ENCODE results near the gene BRI3. TPM values are rescaled to one million over a fixed set of nuclear protein-coding genes. Genes with fewer than 3 reads are reported as not detected.
"Not testable (repeated sequence)": the region's sequence is repeated elsewhere in the genome, so short reads cannot be mapped to it uniquely, and the experiment has no call there.

BRI3 gene
- total RNA-seq, 4 donors from 2014 or later: 23.5 to 51.9 (median 38.0) TPM

DNA sequence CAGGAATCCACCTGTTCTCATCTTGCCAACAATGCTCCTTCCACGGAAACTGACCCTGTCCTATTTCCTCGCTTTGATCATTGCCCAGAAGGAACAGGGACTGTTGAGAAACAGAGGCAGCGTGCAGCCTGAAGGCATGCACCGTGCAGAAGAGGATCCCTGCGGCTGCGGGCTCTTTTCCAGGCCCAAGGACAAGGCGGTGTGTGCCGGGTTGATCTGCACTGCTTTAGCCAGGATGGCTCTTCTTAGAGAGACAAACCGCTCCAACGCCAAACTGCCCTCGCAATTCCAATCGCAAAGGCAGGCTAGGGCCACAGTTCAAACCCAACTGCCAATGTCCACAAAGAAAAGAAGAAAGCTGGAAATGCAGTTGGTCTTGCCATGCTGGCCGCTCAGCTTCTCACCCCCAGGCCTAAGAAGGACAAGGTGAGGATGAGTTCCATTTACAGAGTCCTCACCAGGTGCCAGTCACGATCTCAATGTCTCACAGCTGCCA is 26.5 kb downstream of the BRI3 start:
- TF ChIP-seq POLR2A (IDR thresholded peaks at IDR 0.05): no peak
- TF ChIP-seq, protein P1, sequence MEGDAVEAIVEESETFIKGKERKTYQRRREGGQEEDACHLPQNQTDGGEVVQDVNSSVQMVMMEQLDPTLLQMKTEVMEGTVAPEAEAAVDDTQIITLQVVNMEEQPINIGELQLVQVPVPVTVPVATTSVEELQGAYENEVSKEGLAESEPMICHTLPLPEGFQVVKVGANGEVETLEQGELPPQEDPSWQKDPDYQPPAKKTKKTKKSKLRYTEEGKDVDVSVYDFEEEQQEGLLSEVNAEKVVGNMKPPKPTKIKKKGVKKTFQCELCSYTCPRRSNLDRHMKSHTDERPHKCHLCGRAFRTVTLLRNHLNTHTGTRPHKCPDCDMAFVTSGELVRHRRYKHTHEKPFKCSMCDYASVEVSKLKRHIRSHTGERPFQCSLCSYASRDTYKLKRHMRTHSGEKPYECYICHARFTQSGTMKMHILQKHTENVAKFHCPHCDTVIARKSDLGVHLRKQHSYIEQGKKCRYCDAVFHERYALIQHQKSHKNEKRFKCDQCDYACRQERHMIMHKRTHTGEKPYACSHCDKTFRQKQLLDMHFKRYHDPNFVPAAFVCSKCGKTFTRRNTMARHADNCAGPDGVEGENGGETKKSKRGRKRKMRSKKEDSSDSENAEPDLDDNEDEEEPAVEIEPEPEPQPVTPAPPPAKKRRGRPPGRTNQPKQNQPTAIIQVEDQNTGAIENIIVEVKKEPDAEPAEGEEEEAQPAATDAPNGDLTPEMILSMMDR (IDR thresholded peaks at IDR 0.05): no peak
- Histone ChIP-seq H3K9me3 (no peaks in the 10 kb centered on the region), H3K36me3 (peaks cover 32 to 39% of the 10 kb centered on the region in 2 donors), H3K4me3 (replicated peaks in 1 of 3) (no peak overlapping the region), H3K27ac (no peak overlapping the region), H3K27me3 (no peaks in the 10 kb centered on the region), H3K4me1 (no peaks in the 10 kb centered on the region)
- WGBS, 2 donors: 93 to 97% methylated on average over 14 of the region's 14 CpGs
- DNase-seq: no peak
- intact Hi-C loops (cut with DNase I): no loop called here

- TF ChIP-seq, protein P1 (IDR thresholded peaks at IDR 0.05): no peak
- TF ChIP-seq POLR2A (IDR thresholded peaks at IDR 0.05): no peak
- no peak for DNase-seq
- WGBS, 2 donors: 98 to 100% methylated on average over 4 to 8 of the region's 8 CpGs
- Histone ChIP-seq H3K27me3 (no peaks in the 10 kb centered on the region), H3K4me3 (replicated peaks in 1 of 3) (no peak overlapping the region), H3K27ac (no peak overlapping the region), H3K36me3 (peaks cover 28 to 34% of the 10 kb centered on the region in 2 donors), H3K9me3 (no peaks in the 10 kb centered on the region), H3K4me1 (no peaks in the 10 kb centered on the region)
- intact Hi-C loops (cut with DNase I): no loop called here
These were observed 28.1 kb downstream of the BRI3 start for GRCh38 chr7:98309566-98309965.

DNA sequence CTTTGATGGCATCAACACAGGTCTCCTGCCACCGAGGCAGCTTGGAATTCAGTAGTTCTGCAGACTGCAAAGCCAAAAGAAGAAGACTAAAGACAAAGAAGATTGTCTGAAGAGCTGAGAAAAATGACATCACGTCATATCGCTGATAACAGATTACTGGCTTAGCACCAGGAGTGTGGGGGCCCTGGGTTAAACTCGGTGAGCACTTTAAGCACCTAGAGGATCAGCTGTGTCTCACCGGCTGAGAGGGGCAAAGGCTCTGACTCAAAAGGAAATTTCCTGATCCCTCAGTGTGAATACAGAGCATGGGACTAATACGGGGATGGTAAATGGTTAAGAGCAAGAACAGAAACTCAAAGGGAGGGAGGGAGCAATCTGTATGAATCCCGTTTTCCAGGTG is 30.7 kb downstream of the BRI3 start:
- 85% methylated on average over 7 of the region's 7 CpGs for WGBS, 2 donors
- TF ChIP-seq, protein P1 (IDR thresholded peaks at IDR 0.05): no peak
- no peak for TF ChIP-seq POLR2A (IDR thresholded peaks at IDR 0.05)
- no peaks in the 10 kb centered on the region for H3K27me3 ChIP-seq
- no peaks in the 10 kb centered on the region for H3K9me3 ChIP-seq
- no peak overlapping the region for H3K4me3 ChIP-seq (replicated peaks in 1 of 3)
- intact Hi-C loops (cut with DNase I): no loop called here
- DNase-seq: no peak
- no peak overlapping the region for H3K27ac ChIP-seq
- peaks cover 20 to 23% of the 10 kb centered on the region in 2 donors for H3K36me3 ChIP-seq
- no peaks in the 10 kb centered on the region for H3K4me1 ChIP-seq

DNA sequence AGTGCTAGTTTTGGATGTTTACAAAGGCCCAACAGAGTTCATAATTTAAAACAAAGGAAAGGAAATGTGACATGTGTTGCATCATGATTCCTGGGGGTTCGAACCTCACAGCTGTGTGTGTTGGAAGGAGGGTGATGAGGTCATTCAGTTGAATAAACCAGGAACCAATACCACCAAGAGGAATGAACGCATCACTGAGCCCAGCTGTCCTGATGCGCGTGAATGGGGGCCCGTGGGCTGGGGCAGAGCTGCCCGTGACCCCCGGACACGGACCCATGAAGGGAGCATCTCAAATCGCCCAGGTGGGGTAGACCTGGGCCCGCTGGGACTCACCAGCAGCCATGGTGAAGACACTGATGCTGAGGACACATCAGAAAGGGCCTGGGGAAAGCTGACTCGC is 33.0 kb downstream of the BRI3 start:
- no peak overlapping the region for H3K27ac ChIP-seq
- no peaks in the 10 kb centered on the region for H3K9me3 ChIP-seq
- no peak overlapping the region for H3K4me3 ChIP-seq (replicated peaks in 1 of 3)
- H3K4me1 ChIP-seq: no peaks in the 10 kb centered on the region
- intact Hi-C loops (cut with DNase I): no loop called here
- no peak for DNase-seq
- H3K27me3 ChIP-seq: no peaks in the 10 kb centered on the region
- WGBS, 2 donors: 92 to 93% methylated on average over 11 of the region's 11 CpGs
- peaks cover 4 to 5% of the 10 kb centered on the region in 2 donors for H3K36me3 ChIP-seq
- TF ChIP-seq, protein P1 (IDR thresholded peaks at IDR 0.05): no peak
- TF ChIP-seq POLR2A (IDR thresholded peaks at IDR 0.05): no peak

DNA sequence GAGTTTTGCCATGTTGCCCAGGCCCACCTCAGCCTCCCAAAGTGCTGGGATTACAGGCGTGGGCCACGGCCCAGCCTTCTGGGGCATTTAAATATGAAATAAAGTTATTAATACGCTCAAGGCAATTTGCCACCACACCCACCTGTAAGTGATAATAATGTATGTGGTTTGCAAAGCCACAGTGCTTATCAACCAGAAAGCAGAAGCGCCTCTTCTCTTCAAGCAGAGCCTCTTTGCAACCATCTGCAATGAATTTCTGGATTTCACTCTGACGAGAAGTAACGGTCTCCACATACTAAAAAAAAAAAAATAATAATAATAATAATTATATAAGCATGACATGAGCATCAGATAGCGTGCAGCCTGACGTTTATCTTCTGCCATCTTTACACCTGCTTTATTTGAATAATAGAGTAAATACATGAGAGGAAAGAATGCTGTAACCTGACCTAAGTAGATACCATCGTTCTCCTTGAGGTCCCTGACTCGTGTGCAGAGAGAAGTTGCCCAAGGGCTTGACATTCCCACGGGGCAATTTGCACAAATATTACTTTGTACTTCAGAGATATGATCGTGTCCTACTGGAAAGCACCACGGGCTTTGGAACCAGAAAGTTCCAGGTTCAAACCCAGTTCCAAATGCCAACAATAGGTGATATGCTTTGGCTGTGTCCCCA is 34.0 kb downstream of the BRI3 start:
- TF ChIP-seq, protein P1 (IDR thresholded peaks at IDR 0.05): no peak
- TF ChIP-seq POLR2A (IDR thresholded peaks at IDR 0.05): no peak
- no peaks in the 10 kb centered on the region for H3K9me3 ChIP-seq
- 78 to 86% methylated on average over 13 of the region's 13 CpGs for WGBS, 2 donors

DNA sequence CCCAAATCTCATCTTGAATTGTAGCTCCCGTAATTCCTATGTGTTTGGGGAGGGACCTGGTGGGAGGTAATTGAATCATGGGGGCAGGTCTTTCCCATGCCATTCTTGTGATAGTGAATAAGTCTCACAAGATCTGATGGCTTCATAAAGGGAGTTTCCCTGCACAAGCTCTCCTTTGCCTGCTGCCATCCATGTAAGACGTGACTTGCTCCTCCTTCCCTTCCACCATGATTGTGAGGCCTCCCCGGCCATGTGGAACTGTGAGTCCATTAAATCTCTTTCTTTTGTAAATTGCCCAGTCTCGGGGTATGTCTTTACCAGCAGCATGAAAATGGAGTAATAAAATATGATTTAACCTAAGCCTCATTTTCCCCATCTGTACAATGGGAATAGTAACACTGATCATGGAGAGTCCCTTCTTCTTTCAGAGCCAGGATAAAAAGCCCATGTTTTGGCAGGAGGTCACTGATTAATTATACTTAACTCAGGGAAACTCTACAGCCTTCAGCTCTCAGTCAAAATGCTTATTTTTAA is 34.6 kb downstream of the BRI3 start:
- H3K27ac ChIP-seq; H3K27me3 ChIP-seq; intact Hi-C loops (cut with DNase I); H3K36me3 ChIP-seq; H3K4me3 ChIP-seq (replicated peaks in 1 of 3); H3K9me3 ChIP-seq; H3K4me1 ChIP-seq; DNase-seq: not testable (repeated sequence)
- WGBS, 2 donors: 92 to 98% methylated on average over 4 of the region's 4 CpGs

More for the DNA sequence above, 34.0 kb downstream of the BRI3 start:
- H3K27ac ChIP-seq: no peak overlapping the region
- no peaks in the 10 kb centered on the region for H3K27me3 ChIP-seq
- intact Hi-C loops (cut with DNase I): no loop called here
- no peaks in the 10 kb centered on the region for H3K4me1 ChIP-seq
- no peak overlapping the region for H3K4me3 ChIP-seq (replicated peaks in 1 of 3)
- H3K36me3 ChIP-seq: no peaks in the 10 kb centered on the region
- no peak for DNase-seq
